OCI-LY7 (cell line): ENCODE results near the gene MICB.
"Not testable (repeated sequence)": the region's sequence is repeated elsewhere in the genome, so short reads cannot be mapped to it uniquely, and the experiment has no call there.

Source experiments
- EZH2phosphoT487 ChIP-seq: fragments of 200-600 bp; sonication (generic); IDR thresholded peaks from 2 replicates; pipeline ENCODE4 v1.6.1; 2018; ENCODE audit warnings: low read depth, borderline replicate concordance, mild to moderate bottlenecking, mixed run types, antibody characterized with exemption, low read length, moderate library complexity, mixed read lengths
- TF ChIP-seq, protein P1 (sequence below): fragments of 200-600 bp; sonication (generic); conservative IDR thresholded peaks from 2 replicates; pipeline ENCODE4 v1.5.1; 2014; ENCODE audit warnings: mild to moderate bottlenecking, antibody characterized with exemption, low read length, moderate library complexity, mixed read lengths

GRCh38 chr6:31493550-31493874 lies 4.4 kb upstream of the MICB start:
- TF ChIP-seq, protein P1, sequence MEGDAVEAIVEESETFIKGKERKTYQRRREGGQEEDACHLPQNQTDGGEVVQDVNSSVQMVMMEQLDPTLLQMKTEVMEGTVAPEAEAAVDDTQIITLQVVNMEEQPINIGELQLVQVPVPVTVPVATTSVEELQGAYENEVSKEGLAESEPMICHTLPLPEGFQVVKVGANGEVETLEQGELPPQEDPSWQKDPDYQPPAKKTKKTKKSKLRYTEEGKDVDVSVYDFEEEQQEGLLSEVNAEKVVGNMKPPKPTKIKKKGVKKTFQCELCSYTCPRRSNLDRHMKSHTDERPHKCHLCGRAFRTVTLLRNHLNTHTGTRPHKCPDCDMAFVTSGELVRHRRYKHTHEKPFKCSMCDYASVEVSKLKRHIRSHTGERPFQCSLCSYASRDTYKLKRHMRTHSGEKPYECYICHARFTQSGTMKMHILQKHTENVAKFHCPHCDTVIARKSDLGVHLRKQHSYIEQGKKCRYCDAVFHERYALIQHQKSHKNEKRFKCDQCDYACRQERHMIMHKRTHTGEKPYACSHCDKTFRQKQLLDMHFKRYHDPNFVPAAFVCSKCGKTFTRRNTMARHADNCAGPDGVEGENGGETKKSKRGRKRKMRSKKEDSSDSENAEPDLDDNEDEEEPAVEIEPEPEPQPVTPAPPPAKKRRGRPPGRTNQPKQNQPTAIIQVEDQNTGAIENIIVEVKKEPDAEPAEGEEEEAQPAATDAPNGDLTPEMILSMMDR, result not testable (repeated sequence)
- not testable (repeated sequence) for TF ChIP-seq EZH2phosphoT487
